Measurements from ENCODE around the gene PPP2R2C.

- TF ChIP-seq CTCF (IDR thresholded peaks at IDR 0.05) (no peak), ZFX (IDR thresholded peaks at IDR 0.05; ENCODE audit: borderline replicate concordance) (no peak)
These were observed 132.5 kb downstream of the PPP2R2C start for GRCh38 chr4:6339818-6340445.
